Measurements from ENCODE around the gene GDF3.

- TF ChIP-seq CTCF (IDR thresholded peaks at IDR 0.05; ENCODE audit: insufficient read depth, low read length, poor library complexity, severe bottlenecking): no peak
- TF ChIP-seq EZH2phosphoT487 (conservative IDR thresholded peaks at IDR 0.05; ENCODE audit: low read length): no peak
Measured at GRCh38 chr12:7679251-7680045, 16.1 kb downstream of the GDF3 start.
